OCI-LY3 (cell line): Measurements from ENCODE around the gene DHRS13.

Experiments used
- H2AFZ ChIP-seq: fragments of 200-600, 300-600 bp; shearing (Covaris generic); 2 replicates; pipeline ENCODE4 v1.6.0; 2014; ENCODE audit warnings: antibody characterized with exemption, low read depth, low read length
- H3K27ac ChIP-seq: fragments of 200-600, 300-600 bp; sonication (generic); 2 replicates; pipeline ENCODE4 v1.5.1; 2014; ENCODE audit warnings: mild to moderate bottlenecking, low read length, moderate library complexity, mixed read lengths
- H3K27me3 ChIP-seq: fragments of 200-600, 300-600 bp; sonication (generic); 2 replicates; pipeline ENCODE4 v1.6.1; 2014; ENCODE audit warnings: low read depth, low read length, mixed read lengths
- H3K36me3 ChIP-seq: fragments of 200-600, 300-600 bp; sonication (generic); replicated peaks from 2 replicates; pipeline ENCODE3; 2014; ENCODE audit warnings: low read depth, low read length, mixed read lengths
- H3K4me1 ChIP-seq: fragments of 300-600, 200-600 bp; sonication (generic); 2 replicates; pipeline ENCODE4 v1.6.1; 2014; ENCODE audit warnings: low read length, mixed read lengths
- H3K4me2 ChIP-seq: fragments of 200-600, 300-600 bp; sonication (generic); 2 replicates; pipeline ENCODE4 v1.6.1; 2014; ENCODE audit warnings: low read length, mixed read lengths
- H3K4me3 ChIP-seq: fragments of 300-600, 200-600 bp; sonication (generic); 2 replicates; pipeline ENCODE4 v1.5.1; 2014; ENCODE audit warnings: antibody characterized with exemption, mild to moderate bottlenecking, low read length, moderate library complexity
- H3K79me2 ChIP-seq: fragments of 300-600, 200-600 bp; shearing (Covaris generic); 2 replicates; pipeline ENCODE4 v1.6.1; 2014; ENCODE audit warnings: mild to moderate bottlenecking, low read length, mixed read lengths
- H3K9ac ChIP-seq: fragments of 300-600, 200-600 bp; shearing (Covaris generic); 2 replicates; pipeline ENCODE4 v1.6.0; 2014; ENCODE audit warnings: mild to moderate bottlenecking, low read length, moderate library complexity
- H3K9me3 ChIP-seq: fragments of 200-600, 300-600 bp; shearing (Covaris generic); 2 replicates; pipeline ENCODE4 v1.6.1; 2014; ENCODE audit warnings: low read length, mixed read lengths; ENCODE audit not compliant: insufficient read depth
- H4K20me1 ChIP-seq: fragments of 200-600, 300-600 bp; sonication (generic); 2 replicates; pipeline ENCODE4 v1.6.1; 2016; ENCODE audit warnings: low read length, mixed read lengths; ENCODE audit not compliant: insufficient read depth
- EZH2phosphoT487 ChIP-seq: fragments of 200-600 bp; shearing (Covaris generic); IDR thresholded peaks from 2 replicates; pipeline ENCODE4 v1.6.1; 2018; ENCODE audit warnings: antibody characterized with exemption, mixed run types, low read depth
- TF ChIP-seq, protein P1 (sequence below): fragments of 200-600, 300-600 bp; sonication (generic); IDR thresholded peaks from 2 replicates; pipeline ENCODE4 v1.5.1; 2014; ENCODE audit warnings: antibody characterized with exemption, low read length, low read depth

DHRS13 gene

DNA sequence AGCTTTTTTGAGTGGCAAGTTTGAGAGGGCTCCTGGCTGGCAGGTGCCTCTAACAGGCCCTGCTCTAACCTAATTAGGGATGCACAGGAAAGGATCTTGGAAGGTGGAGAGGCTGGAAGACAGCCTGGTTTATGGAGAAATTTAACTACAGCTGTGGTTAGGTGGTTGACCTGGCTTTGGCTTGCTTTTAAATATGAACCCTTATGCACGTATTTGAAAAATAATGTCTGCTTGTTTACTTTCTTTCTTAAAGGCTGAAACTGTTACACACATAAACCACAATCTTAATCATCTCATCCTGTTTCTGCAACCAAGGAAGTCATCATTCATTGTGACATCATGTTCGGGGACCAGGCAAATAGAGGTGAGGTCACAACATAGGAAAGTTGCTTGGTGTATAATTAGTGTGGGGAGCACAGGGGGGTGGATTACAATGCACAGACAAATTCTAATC, 23.1 kb upstream of the DHRS13 start:
- H3K4me1 ChIP-seq: no peaks in the 10 kb centered on the region
- H3K4me2 ChIP-seq: no peak overlapping the region
- H3K9ac ChIP-seq: no peak overlapping the region
- H3K27me3 ChIP-seq: no peaks in the 10 kb centered on the region
- H2AFZ ChIP-seq: no peak overlapping the region
- no peak for TF ChIP-seq EZH2phosphoT487
- TF ChIP-seq, protein P1, sequence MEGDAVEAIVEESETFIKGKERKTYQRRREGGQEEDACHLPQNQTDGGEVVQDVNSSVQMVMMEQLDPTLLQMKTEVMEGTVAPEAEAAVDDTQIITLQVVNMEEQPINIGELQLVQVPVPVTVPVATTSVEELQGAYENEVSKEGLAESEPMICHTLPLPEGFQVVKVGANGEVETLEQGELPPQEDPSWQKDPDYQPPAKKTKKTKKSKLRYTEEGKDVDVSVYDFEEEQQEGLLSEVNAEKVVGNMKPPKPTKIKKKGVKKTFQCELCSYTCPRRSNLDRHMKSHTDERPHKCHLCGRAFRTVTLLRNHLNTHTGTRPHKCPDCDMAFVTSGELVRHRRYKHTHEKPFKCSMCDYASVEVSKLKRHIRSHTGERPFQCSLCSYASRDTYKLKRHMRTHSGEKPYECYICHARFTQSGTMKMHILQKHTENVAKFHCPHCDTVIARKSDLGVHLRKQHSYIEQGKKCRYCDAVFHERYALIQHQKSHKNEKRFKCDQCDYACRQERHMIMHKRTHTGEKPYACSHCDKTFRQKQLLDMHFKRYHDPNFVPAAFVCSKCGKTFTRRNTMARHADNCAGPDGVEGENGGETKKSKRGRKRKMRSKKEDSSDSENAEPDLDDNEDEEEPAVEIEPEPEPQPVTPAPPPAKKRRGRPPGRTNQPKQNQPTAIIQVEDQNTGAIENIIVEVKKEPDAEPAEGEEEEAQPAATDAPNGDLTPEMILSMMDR: no peak
- peaks cover 6% of the 10 kb centered on the region; the same call in 1 of the 2 replicates for H3K9me3 ChIP-seq
- peaks cover 77% of the 10 kb centered on the region for H3K36me3 ChIP-seq
- H4K20me1 ChIP-seq: peaks cover 67% of the 10 kb centered on the region
- peaks cover 81% of the 10 kb centered on the region for H3K79me2 ChIP-seq
- H3K4me3 ChIP-seq: no peak overlapping the region
- no peak overlapping the region for H3K27ac ChIP-seq

DNA sequence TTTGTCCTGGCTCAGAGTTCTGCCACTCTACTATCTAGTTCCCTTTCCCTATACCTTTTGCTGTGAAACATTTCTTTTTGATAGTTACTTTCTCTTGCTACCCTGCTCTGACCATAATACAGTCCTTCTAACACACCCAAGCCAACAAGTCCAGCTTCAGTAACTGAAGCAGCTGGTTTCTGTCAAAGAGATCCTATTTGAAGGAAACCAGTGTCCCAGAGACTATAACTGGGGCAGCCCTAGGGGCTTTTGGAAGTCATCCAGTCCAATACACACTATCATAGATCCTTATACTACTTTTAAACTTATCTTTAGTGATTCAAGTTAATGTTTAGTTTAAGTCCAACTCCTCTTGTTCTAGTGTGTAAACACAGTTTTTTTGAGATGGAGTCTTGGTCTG, 17.3 kb upstream of the DHRS13 start:
- Histone ChIP-seq H4K20me1 (peaks cover 21% of the 10 kb centered on the region), H3K27me3 (no peaks in the 10 kb centered on the region), H3K4me1 (no peaks in the 10 kb centered on the region), H3K4me3 (no peak overlapping the region), H3K9me3 (no peaks in the 10 kb centered on the region), H3K36me3 (peaks cover 75% of the 10 kb centered on the region), H3K4me2 (no peak overlapping the region), H3K27ac (no peak overlapping the region), H3K79me2 (peaks cover 31% of the 10 kb centered on the region), H3K9ac (no peak overlapping the region), H2AFZ (no peak overlapping the region)
- TF ChIP-seq, protein P1: no peak
- no peak for TF ChIP-seq EZH2phosphoT487

DNA sequence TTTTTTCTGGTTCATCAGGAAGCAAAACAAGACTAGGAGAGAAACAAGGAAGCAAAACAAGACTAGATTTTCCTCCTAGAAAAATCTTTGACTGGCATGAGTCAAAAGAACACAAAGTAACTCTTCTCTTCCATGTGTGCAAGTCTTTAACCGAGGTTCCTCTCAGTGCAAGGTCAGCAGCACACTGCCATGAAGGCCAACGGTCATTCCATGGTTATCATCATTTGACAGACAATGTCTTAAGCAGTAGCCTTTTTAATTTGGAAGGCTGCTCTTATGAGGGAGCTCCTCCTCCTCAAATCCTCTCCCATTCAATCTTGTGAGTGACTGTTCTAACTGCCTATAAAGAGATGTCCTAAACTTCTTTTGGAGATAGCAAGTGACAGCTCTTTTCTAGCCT, 15.4 kb upstream of the DHRS13 start:
- H3K36me3 ChIP-seq: peaks cover 78% of the 10 kb centered on the region
- no peak overlapping the region for H3K9ac ChIP-seq
- H4K20me1 ChIP-seq: peaks cover 13% of the 10 kb centered on the region
- no peaks in the 10 kb centered on the region for H3K4me1 ChIP-seq
- no peak overlapping the region for H2AFZ ChIP-seq
- no peak overlapping the region for H3K27ac ChIP-seq
- TF ChIP-seq, protein P1: no peak
- TF ChIP-seq EZH2phosphoT487: no peak
- H3K79me2 ChIP-seq: peaks cover 16% of the 10 kb centered on the region; the same call in 1 of the 2 replicates
- H3K4me3 ChIP-seq: no peak overlapping the region
- no peaks in the 10 kb centered on the region for H3K9me3 ChIP-seq
- H3K27me3 ChIP-seq: no peaks in the 10 kb centered on the region
- no peak overlapping the region for H3K4me2 ChIP-seq

DNA sequence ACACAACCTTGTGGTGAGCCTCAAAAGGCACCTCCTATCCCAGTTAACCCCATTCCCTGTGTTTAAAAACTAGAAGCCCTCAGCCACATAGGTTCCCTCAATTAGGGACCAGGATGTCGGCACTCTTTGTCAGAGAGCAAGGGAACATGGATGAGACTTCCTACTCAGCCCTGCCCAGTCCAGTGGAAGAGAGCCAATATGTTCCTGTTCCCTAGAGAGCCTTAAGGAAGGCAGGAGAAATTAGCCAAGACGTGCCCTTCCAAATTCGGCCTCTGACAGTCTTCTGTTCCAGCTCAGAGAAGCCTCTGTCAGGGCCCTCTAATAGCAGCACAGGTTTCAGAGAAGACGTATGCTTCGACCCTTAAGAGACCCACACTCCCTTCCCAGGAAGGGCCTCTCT, 14.6 kb upstream of the DHRS13 start:
- no peak overlapping the region for H2AFZ ChIP-seq
- no peaks in the 10 kb centered on the region for H3K4me1 ChIP-seq
- H3K79me2 ChIP-seq: peaks cover 21% of the 10 kb centered on the region; the same call in 1 of the 2 replicates
- H3K4me3 ChIP-seq: no peak overlapping the region
- no peak overlapping the region for H3K27ac ChIP-seq
- no peak overlapping the region for H3K9ac ChIP-seq
- H4K20me1 ChIP-seq: peaks cover 13% of the 10 kb centered on the region
- H3K4me2 ChIP-seq: no peak overlapping the region
- peaks cover 84% of the 10 kb centered on the region for H3K36me3 ChIP-seq
- H3K9me3 ChIP-seq: no peaks in the 10 kb centered on the region
- H3K27me3 ChIP-seq: no peaks in the 10 kb centered on the region
- TF ChIP-seq EZH2phosphoT487: no peak
- TF ChIP-seq, protein P1: no peak
